Calu3 (cell line): ENCODE results near the gene NCOA7. TPM values are rescaled to one million over a fixed set of nuclear protein-coding genes. Genes with fewer than 3 reads are reported as not detected.

ENCODE experiments used
- BruUV-seq: library from RNA; stranded (reverse); fragments of 400-500 nt; replicated peaks from 2 replicates; lab custom pipeline; 2021; lab: Mats Ljungman, UMichigan
- CTCF ChIA-PET: fragments of 300-600 bp; sonication (Branson Sonifier 250); formaldehyde crosslinking; loops from one replicate; lab custom pipeline; 2022; ENCODE audit warnings: antibody characterized with exemption; lab: Charles Lee
- DNase-seq: peaks from one replicate; pipeline ENCODE4 v3.0.0; 2022
- H3K27ac Mint-ChIP-seq: one replicate; pipeline ENCODE4 v1.8.0; 2022; ENCODE audit warnings: mixed read lengths; ENCODE audit not compliant: unreplicated experiment
- H3K27me3 Mint-ChIP-seq: one replicate; pipeline ENCODE4 v1.8.0; 2022; ENCODE audit warnings: mixed read lengths; ENCODE audit not compliant: unreplicated experiment
- H3K36me3 Mint-ChIP-seq: one replicate; pipeline ENCODE4 v1.8.0; 2022; ENCODE audit warnings: mild to moderate bottlenecking, moderate library complexity, mixed read lengths; ENCODE audit not compliant: insufficient read depth, unreplicated experiment
- H3K4me1 Mint-ChIP-seq: one replicate; pipeline ENCODE4 v1.8.0; 2022; ENCODE audit warnings: mild to moderate bottlenecking, low read depth, mixed read lengths; ENCODE audit not compliant: unreplicated experiment
- H3K4me3 Mint-ChIP-seq: one replicate; pipeline ENCODE4 v1.8.0; 2022; ENCODE audit warnings: mild to moderate bottlenecking, low read depth, moderate library complexity, mixed read lengths; ENCODE audit not compliant: unreplicated experiment
- H3K9me3 Mint-ChIP-seq: one replicate; pipeline ENCODE4 v1.8.0; 2022; ENCODE audit warnings: low read depth, mixed read lengths; ENCODE audit not compliant: unreplicated experiment
- intact Hi-C: fragments of 100-400 bp; cut with micrococcal nuclease; formaldehyde crosslinking; loops from one replicate; pipeline ENCODE4 v1.10.0; 2022; ENCODE audit not compliant: unreplicated experiment
- total RNA-seq: library from RNA; stranded (reverse); gene quantifications from 2 replicates; pipeline ENCODE4 v1.2.3, GENCODE V29; 2022
- TF ChIP-seq, protein P1 (sequence below): fragments of 200-600 bp; IDR thresholded peaks from one replicate; pipeline ENCODE4 v1.8.0; 2022; ENCODE audit warnings: antibody characterized with exemption; ENCODE audit not compliant: unreplicated experiment

Gene NCOA7
- total RNA-seq, 1 experiment from 2014 or later, result 102 TPM

- BruUV-seq, result no TSS peak
- Mint-ChIP-seq H3K27me3 (no peaks in the 10 kb centered on the region), H3K27ac (no peak overlapping the region), H3K36me3 (no peaks in the 10 kb centered on the region), H3K9me3 (no peaks in the 10 kb centered on the region), H3K4me3 (no peak overlapping the region), H3K4me1 (peaks cover 27% of the 10 kb centered on the region)
- TF ChIP-seq, protein P1, sequence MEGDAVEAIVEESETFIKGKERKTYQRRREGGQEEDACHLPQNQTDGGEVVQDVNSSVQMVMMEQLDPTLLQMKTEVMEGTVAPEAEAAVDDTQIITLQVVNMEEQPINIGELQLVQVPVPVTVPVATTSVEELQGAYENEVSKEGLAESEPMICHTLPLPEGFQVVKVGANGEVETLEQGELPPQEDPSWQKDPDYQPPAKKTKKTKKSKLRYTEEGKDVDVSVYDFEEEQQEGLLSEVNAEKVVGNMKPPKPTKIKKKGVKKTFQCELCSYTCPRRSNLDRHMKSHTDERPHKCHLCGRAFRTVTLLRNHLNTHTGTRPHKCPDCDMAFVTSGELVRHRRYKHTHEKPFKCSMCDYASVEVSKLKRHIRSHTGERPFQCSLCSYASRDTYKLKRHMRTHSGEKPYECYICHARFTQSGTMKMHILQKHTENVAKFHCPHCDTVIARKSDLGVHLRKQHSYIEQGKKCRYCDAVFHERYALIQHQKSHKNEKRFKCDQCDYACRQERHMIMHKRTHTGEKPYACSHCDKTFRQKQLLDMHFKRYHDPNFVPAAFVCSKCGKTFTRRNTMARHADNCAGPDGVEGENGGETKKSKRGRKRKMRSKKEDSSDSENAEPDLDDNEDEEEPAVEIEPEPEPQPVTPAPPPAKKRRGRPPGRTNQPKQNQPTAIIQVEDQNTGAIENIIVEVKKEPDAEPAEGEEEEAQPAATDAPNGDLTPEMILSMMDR, result no peak
- DNase-seq, result peak; percentile 75
- CTCF ChIA-PET, result interaction anchor here (1.9 kb wide), 1 partner anchor 177 kb away, joined by 14 read pairs; the partner anchor contains the start of gene HINT3
- intact Hi-C loops, result loop anchor here (2.0 kb wide), 1 partner anchor 195 kb away; no protein-coding TSS in a partner anchor
Observed at GRCh38 chr6:125779924-125780539, 10.7 kb upstream of the NCOA7 start.

- intact Hi-C loops, result loop anchor here (2.0 kb wide), 1 partner anchor 194 kb away; no protein-coding TSS in a partner anchor
- peaks cover 20% of the 10 kb centered on the region for H3K4me1 Mint-ChIP-seq
- TF ChIP-seq, protein P1, result no peak
- CTCF ChIA-PET, result interaction anchor here (0.5 to 1.9 kb wide), 7 partner anchors 10 to 193 kb away, joined by 3 to 14 read pairs (median 4); partner anchors contain the start of genes HINT3 and NCOA7
- H3K27ac Mint-ChIP-seq, result no peak overlapping the region
- BruUV-seq, result TSS peak; percentile 100
- no peaks in the 10 kb centered on the region for H3K9me3 Mint-ChIP-seq
- H3K36me3 Mint-ChIP-seq, result no peaks in the 10 kb centered on the region
- DNase-seq, result peak; percentile 30
- H3K4me3 Mint-ChIP-seq, result no peak overlapping the region
- H3K27me3 Mint-ChIP-seq, result no peaks in the 10 kb centered on the region
Observed at GRCh38 chr6:125780540-125781313, 10.0 kb upstream of the NCOA7 start.

- no peaks in the 10 kb centered on the region for H3K36me3 Mint-ChIP-seq
- intact Hi-C loops, result loop anchor here (2.0 kb wide), 1 partner anchor 193 kb away; no protein-coding TSS in a partner anchor
- H3K27me3 Mint-ChIP-seq, result no peaks in the 10 kb centered on the region
- no peak overlapping the region for H3K27ac Mint-ChIP-seq
- no peak overlapping the region for H3K4me3 Mint-ChIP-seq
- no peak for DNase-seq
- no peaks in the 10 kb centered on the region for H3K9me3 Mint-ChIP-seq
- CTCF ChIA-PET, result interaction anchor here (0.5 to 1.9 kb wide), 8 partner anchors 9 to 1272 kb away, joined by 3 to 14 read pairs (median 4); partner anchors contain the start of genes HINT3 and NCOA7
- TSS peak; percentile 72 for BruUV-seq
- H3K4me1 Mint-ChIP-seq, result peaks cover 13% of the 10 kb centered on the region
- TF ChIP-seq, protein P1, result no peak
Observed at GRCh38 chr6:125781314-125781868, 9.4 kb upstream of the NCOA7 start.

DNA sequence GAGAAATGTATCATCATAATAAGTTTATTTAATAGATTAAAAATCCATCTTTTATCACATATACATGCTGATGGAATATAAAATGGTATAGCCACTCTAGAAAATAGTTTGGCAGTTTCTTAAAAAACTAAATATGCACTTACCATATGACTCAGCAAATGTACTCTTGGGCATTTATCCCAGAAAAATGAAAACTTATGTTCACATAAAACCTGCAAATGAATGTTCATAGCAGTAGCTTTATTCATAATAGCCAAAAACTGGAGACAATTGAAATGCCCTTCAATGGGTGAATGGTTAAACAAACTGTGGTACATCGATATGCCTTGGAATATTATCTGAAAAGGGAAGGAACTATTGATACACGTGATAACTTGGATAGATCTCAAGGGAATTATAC, 6.4 kb upstream of the NCOA7 start:
- intact Hi-C loops, result no loop called here
- Mint-ChIP-seq H3K4me3 (no peak overlapping the region), H3K36me3 (no peaks in the 10 kb centered on the region), H3K4me1 (no peaks in the 10 kb centered on the region), H3K27me3 (no peaks in the 10 kb centered on the region), H3K27ac (no peak overlapping the region), H3K9me3 (no peaks in the 10 kb centered on the region)
- DNase-seq, result no peak
- no TSS peak for BruUV-seq
- TF ChIP-seq, protein P1, result no peak
- CTCF ChIA-PET, result no interaction called here
